K562 (cell line): Measurements from ENCODE around the gene FASN.

Experiments
- CHD2 ChIP-seq: IDR thresholded peaks from 2 replicates; pipeline ENCODE4 v1.6.1; 2011; ENCODE audit warnings: low read depth, low read length
- ETS1 ChIP-seq: conservative IDR thresholded peaks from 2 replicates; pipeline ENCODE4 v1.6.1; 2011; ENCODE audit warnings: low read depth, mild to moderate bottlenecking, low read length; ENCODE audit not compliant: control insufficient read depth
- MAX ChIP-seq: sonication (generic); formaldehyde crosslinking; IDR thresholded peaks from 2 replicates; pipeline ENCODE4 v1.9.0; 2022; ENCODE audit warnings: mild to moderate bottlenecking, missing genetic modification reagents
- PHF8 ChIP-seq: fragments of 200-600 bp; sonication (generic); IDR thresholded peaks from 2 replicates; pipeline ENCODE4 v1.6.1; 2012; ENCODE audit warnings: mixed run types, mild to moderate bottlenecking, inconsistent platforms, low read length, moderate library complexity, borderline replicate concordance
- YY1 ChIP-seq, 3 experiments: IDR thresholded peaks; 2 replicates each; pipeline ENCODE4 v1.6.1; 2011; ENCODE audit warnings: low read length in 2 of 3, mild to moderate bottlenecking in 2 of 3, moderate library complexity in 2 of 3, borderline replicate concordance in 1 of 3, control low read depth in 1 of 3, low read depth in 1 of 3; ENCODE audit not compliant: insufficient read depth in 3 of 3, insufficient replicate concordance in 2 of 3, control insufficient read depth in 1 of 3, insufficient read length in 1 of 3; ENCODE audit errors: extremely low read depth in 1 of 3
- ZNF764 ChIP-seq: fragments of 250-450 bp; sonication (Bioruptor Pico); IDR thresholded peaks from 2 replicates; pipeline ENCODE4 v1.4.0; 2020; ENCODE audit warnings: low read depth, mild to moderate bottlenecking, moderate library complexity

GRCh38 chr17:82060614-82061013 is 37.4 kb downstream of the FASN start:
- no peak for TF ChIP-seq MAX (CRISPR knock-in tag)
- TF ChIP-seq ETS1, result no peak
- TF ChIP-seq YY1 (IDR thresholded peaks at IDR 0.05; ENCODE audit: borderline replicate concordance in 1 of 3, control insufficient read depth in 1 of 3, extremely low read depth in 1 of 3, insufficient read depth in 3 of 3, insufficient read length in 1 of 3, insufficient replicate concordance in 2 of 3, low read depth in 1 of 3, low read length in 2 of 3), result no peak
- TF ChIP-seq PHF8, result no peak
- no peak for TF ChIP-seq ZNF764 (CRISPR knock-in tag)
- TF ChIP-seq CHD2, result no peak
